ENCODE data around the gene CAMK1D. TPM values are rescaled to one million over a fixed set of nuclear protein-coding genes. Genes with fewer than 3 reads are reported as not detected.
"Not testable (repeated sequence)": the region's sequence is repeated elsewhere in the genome, so short reads cannot be mapped to it uniquely, and the experiment has no call there.

Gene CAMK1D
- total and polyA plus RNA-seq, 3 donors from 2014 or later, result 10.0 to 14.5 (median 14.0) TPM

DNA sequence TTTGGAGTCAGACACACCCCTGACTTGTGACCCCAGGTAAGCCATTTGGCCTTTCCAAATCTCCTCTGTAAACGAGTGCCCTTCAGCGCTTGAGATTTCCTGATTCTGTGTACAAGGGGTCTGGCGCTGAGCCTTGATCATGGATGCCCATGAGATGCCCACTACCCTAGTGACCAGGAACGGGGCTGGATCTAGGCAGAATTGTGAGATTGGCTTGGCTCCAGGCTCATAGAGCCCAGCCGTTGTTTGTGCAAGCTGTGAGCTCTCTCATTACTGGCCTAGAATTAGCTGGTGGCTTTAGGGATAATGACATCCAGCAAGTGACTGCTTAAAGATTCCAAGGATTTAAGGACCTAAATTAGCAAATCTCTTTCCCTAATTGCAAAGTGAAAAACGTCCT, 84.9 kb downstream of the CAMK1D start:
- H3K27ac ChIP-seq, result no peak overlapping the region
- 78 to 80% methylated on average over 6 of the region's 6 CpGs for WGBS, 2 donors
- H3K9me3 ChIP-seq, result no peaks in the 10 kb centered on the region
- peaks cover 7% of the 10 kb centered on the region for H3K4me1 ChIP-seq
- TF ChIP-seq POLR2A (IDR thresholded peaks at IDR 0.05), result no peak
- TF ChIP-seq, protein P1, sequence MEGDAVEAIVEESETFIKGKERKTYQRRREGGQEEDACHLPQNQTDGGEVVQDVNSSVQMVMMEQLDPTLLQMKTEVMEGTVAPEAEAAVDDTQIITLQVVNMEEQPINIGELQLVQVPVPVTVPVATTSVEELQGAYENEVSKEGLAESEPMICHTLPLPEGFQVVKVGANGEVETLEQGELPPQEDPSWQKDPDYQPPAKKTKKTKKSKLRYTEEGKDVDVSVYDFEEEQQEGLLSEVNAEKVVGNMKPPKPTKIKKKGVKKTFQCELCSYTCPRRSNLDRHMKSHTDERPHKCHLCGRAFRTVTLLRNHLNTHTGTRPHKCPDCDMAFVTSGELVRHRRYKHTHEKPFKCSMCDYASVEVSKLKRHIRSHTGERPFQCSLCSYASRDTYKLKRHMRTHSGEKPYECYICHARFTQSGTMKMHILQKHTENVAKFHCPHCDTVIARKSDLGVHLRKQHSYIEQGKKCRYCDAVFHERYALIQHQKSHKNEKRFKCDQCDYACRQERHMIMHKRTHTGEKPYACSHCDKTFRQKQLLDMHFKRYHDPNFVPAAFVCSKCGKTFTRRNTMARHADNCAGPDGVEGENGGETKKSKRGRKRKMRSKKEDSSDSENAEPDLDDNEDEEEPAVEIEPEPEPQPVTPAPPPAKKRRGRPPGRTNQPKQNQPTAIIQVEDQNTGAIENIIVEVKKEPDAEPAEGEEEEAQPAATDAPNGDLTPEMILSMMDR (IDR thresholded peaks at IDR 0.05), result no peak
- H3K27me3 ChIP-seq, result no peaks in the 10 kb centered on the region
- H3K36me3 ChIP-seq (ENCODE audit: low read depth, missing control alignments), result no peaks in the 10 kb centered on the region
- no peak overlapping the region for H3K4me3 ChIP-seq
- intact Hi-C loops (cut with DNase I; ENCODE audit: low total_unique reads), result no loop called here
- no peak for DNase-seq

DNA sequence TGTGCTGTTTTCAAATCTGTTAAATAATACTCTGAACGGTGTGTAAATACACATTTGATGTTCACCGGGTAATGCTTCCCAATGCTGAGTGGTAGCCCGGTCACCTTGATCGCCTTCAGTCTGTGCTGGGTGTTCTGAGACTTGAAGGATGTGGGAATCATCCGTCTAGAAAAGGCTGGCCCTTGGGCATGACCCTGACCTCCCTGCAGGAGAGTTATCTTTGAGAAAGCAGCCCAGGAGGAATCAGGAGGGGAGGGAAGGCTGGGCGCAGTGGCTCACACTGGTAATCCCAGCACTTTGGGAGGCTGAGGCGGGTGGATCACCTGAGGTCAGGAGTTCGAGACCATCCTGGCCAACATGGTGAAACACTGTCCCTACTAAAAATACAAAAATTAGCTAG, 85.3 kb downstream of the CAMK1D start:
- 89 to 98% methylated on average over 8 of the region's 8 CpGs for WGBS, 2 donors
- H3K4me1 ChIP-seq; intact Hi-C loops (cut with DNase I; ENCODE audit: low total_unique reads); H3K36me3 ChIP-seq (ENCODE audit: low read depth, missing control alignments); H3K9me3 ChIP-seq; H3K27me3 ChIP-seq; H3K27ac ChIP-seq; DNase-seq; H3K4me3 ChIP-seq: not testable (repeated sequence)

DNA sequence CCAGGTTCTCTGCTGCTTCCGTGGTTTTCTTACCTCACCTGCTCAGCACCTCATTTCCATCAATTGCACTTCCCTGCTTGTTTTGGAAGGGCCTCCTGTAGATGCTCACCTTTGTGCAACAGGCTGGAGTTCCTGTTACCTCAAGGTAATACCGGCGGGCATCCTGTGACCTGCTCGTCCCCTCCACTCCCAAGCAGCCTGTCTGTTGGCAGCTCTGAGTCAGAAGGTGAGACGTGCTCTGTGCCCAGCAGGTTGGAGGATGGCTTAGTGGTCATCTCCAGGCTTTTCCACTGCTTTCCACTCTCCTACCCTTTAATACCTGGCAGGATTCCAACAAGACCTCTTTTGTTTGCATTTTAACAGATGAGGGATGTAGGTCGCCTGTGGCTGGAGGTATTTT, 86.0 kb downstream of the CAMK1D start:
- Histone ChIP-seq H3K27ac (no peak overlapping the region), H3K9me3 (no peaks in the 10 kb centered on the region), H3K27me3 (no peaks in the 10 kb centered on the region), H3K36me3 (ENCODE audit: low read depth, missing control alignments) (no peaks in the 10 kb centered on the region), H3K4me3 (no peak overlapping the region), H3K4me1 (peaks cover 7% of the 10 kb centered on the region)
- TF ChIP-seq, protein P1 (IDR thresholded peaks at IDR 0.05), result no peak
- TF ChIP-seq POLR2A (IDR thresholded peaks at IDR 0.05), result no peak
- WGBS, 2 donors, result 95 to 96% methylated on average over 4 to 6 of the region's 6 CpGs
- intact Hi-C loops (cut with DNase I; ENCODE audit: low total_unique reads), result no loop called here
- DNase-seq, result no peak

DNA sequence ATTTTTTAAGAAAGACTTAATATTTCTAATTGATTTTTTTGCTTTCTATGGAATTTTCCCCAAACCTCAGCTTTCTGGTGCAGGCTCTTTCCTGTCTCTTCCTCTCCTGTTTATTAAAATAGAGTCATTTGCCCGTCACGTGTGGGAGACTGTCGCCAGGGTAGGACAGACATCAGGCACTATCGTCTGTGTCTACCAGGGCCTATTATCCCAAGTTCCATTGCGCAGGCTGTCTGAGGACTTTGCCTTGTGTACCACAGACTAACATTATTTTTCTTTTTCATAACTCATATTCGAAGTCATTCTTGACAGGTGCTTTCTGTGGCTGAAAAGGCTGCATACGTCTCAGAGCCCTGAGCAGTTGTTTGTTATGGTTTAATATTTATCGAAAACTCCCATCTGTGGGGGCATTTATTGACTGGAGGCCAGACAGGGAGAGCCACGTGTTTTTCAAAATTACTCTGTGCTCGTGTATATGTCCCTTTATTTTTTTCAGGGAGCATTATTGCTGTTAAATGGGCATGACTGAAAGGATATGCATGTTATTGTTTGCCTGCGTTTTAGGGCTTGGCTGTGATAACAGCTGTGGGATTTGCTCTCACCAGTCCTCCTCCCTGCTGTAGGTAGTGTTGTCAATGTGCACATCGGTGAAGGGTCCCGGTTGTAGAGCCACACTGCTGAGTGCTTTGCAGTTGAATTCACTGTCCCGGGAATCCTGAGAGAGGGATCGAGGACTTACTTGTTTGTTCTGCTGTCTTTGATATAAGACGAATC, 89.8 kb downstream of the CAMK1D start:
- Histone ChIP-seq H3K9me3 (no peaks in the 10 kb centered on the region), H3K36me3 (ENCODE audit: low read depth, missing control alignments) (no peaks in the 10 kb centered on the region), H3K4me3 (no peak overlapping the region), H3K27me3 (no peaks in the 10 kb centered on the region), H3K4me1 (no peaks in the 10 kb centered on the region), H3K27ac (no peak overlapping the region)
- intact Hi-C loops (cut with DNase I; ENCODE audit: low total_unique reads), result no loop called here
- TF ChIP-seq, protein P1 (IDR thresholded peaks at IDR 0.05), result no peak
- TF ChIP-seq POLR2A (IDR thresholded peaks at IDR 0.05), result no peak
- WGBS, 2 donors, result 84 to 85% methylated on average over 16 of the region's 16 CpGs
- no peak for DNase-seq

DNA sequence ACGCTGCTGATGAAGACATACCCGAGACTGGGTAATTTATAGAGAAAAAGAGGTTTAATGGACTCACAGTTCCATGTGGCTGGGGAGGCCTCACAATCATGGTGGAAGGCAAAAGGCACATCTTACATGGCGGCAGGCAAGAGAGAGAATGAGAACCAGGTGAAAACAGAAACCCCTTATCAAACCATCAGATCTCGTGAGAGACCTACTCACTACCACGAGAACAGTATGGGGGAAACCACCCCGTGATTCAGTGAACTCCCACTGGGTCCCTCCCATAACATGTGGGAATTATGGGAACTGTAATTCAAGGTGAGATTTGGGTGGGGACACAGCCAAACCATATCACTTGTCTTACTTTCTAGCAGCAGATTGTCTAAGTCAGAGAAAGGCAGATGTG, 90.4 kb downstream of the CAMK1D start:
- DNase-seq; intact Hi-C loops (cut with DNase I; ENCODE audit: low total_unique reads); H3K27me3 ChIP-seq; H3K9me3 ChIP-seq; H3K4me3 ChIP-seq; H3K36me3 ChIP-seq (ENCODE audit: low read depth, missing control alignments); H3K27ac ChIP-seq; H3K4me1 ChIP-seq: not testable (repeated sequence)
- 97% methylated on average over 6 of the region's 6 CpGs for WGBS, 2 donors

DNA sequence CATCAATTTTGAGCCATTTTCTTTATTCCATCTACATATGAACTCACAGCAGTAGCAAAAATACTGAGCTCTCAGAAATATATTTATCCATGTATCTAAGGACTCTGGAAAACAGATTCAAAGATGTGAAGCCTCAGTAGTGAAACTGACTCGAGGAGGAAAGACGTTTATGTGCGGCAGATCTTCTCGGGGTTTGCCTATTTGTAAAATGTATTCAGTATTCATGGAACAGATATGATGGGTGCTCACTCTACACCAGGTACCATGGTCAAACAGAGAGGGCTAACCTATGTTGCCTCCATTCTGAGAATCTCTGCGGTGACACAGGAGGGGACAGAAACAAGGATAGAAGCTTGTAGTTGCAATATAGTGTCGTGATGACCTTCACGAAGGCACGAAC, 93.7 kb downstream of the CAMK1D start:
- no peak for DNase-seq
- H3K9me3 ChIP-seq, result no peaks in the 10 kb centered on the region
- peaks cover 19% of the 10 kb centered on the region for H3K4me1 ChIP-seq
- no peak overlapping the region for H3K4me3 ChIP-seq
- TF ChIP-seq, protein P1 (IDR thresholded peaks at IDR 0.05), result no peak
- TF ChIP-seq POLR2A (IDR thresholded peaks at IDR 0.05), result no peak
- H3K27ac ChIP-seq, result peak overlapping the region in 1 of 2 donors; percentile 41
- WGBS, 2 donors, result 96 to 98% methylated on average over 8 of the region's 8 CpGs
- H3K27me3 ChIP-seq, result no peaks in the 10 kb centered on the region
- intact Hi-C loops (cut with DNase I; ENCODE audit: low total_unique reads), result no loop called here
- H3K36me3 ChIP-seq (ENCODE audit: low read depth, missing control alignments), result no peaks in the 10 kb centered on the region

Measured in testis (tissue), 3 donors.